Fibroblast of peridontal ligament (primary cell): ENCODE measurements around the gene SHROOM3.

Source experiments
- DNase-seq: peaks from one replicate; pipeline ENCODE4 v3.0.0-alpha.2; 2010; ENCODE audit errors: extremely low read depth

Gene SHROOM3

GRCh38 chr4:76569225-76569624 lies 134.2 kb downstream of the SHROOM3 start:
- no peak for DNase-seq

DNA sequence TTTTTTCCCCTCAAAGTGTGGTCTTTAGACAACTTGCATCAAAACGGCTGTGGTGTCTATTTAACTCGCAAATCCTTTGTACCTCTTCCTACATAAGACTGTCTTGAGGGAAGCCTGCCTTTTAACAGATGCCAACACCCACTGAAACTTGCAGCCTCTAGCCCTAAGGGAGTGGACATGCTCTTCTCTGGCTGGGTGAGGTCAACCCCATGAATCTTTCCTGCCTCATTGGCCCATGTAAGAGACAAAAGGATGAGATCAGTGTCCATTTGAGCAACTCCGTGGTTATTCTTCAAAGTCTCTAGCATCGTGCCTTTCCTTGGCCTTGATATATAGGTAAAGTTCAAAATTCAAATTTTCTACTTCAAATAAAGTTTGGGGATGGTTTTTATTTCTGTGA lies 134.7 kb downstream of the SHROOM3 start:
- DNase-seq, result no peak

DNA sequence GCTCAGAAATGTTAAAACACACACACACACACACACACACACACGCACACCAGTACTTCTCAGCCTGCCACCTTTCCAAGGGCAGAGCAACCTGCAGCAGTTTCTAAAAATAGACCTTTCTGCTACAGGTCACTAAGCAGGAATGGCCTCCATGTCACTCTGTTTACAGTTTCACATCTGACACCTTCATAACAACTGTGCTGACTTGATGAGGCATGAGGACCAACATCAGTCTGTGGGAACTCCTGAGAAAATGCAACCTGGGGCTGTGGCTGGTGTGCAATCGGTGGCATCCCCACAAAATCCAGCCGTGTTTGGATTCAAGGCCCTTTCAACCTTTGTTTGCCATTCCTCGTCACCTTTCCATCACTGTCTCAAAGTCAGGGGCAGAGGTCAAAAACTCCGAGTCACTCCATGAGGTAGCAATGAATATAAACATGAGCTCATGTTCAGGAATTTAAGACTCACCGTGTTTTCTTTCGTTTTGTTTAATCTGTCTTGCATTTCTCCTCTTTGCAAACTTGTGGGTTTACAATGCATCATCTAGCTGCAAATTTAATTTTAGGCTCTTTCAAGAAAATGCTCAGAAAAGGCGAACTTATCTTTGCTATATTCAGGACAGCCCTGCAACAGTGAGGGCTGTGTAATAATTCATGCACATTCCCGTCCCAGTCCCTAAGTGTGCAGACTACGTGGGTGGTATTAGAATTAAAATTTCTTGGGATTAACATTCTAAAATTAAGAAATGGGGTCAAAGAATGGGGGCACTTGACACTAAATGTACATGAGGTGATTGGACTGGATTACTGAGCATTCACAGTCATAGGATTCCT lies 135.3 kb downstream of the SHROOM3 start:
- peak; percentile 47 for DNase-seq

GRCh38 chr4:76571274-76571673 lies 136.2 kb downstream of the SHROOM3 start:
- no peak for DNase-seq

- DNase-seq, result no peak
These were observed 137.2 kb downstream of the SHROOM3 start for GRCh38 chr4:76572224-76572623.

- no peak for DNase-seq
These were observed 141.8 kb downstream of the SHROOM3 start for GRCh38 chr4:76576824-76577223.

DNA sequence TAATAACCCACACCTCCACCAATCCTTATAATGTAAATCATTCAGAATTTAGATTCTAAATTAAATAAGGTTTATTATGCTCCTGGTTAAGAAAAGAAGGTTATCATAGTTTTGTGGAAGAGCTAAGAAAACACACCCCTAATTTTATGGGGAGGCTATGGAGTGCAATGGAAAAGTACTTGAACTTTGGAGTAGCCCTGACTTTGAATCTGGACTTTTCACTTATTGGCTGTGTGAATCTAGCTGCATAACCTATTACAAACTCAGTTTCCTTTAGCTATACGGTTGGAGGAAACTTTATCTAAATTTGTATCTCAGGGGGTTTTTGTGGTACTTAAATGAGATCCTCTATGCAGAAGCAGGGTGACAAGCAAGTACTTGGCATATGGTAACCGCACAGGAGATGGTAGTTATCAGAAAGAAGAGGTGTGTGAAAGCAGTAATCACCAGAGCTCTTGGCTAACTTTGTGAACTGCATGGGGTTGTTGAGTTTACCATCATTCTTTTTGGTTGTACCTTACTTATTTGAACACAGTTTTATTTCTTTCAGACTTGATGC lies 143.1 kb downstream of the SHROOM3 start:
- DNase-seq, result no peak

DNA sequence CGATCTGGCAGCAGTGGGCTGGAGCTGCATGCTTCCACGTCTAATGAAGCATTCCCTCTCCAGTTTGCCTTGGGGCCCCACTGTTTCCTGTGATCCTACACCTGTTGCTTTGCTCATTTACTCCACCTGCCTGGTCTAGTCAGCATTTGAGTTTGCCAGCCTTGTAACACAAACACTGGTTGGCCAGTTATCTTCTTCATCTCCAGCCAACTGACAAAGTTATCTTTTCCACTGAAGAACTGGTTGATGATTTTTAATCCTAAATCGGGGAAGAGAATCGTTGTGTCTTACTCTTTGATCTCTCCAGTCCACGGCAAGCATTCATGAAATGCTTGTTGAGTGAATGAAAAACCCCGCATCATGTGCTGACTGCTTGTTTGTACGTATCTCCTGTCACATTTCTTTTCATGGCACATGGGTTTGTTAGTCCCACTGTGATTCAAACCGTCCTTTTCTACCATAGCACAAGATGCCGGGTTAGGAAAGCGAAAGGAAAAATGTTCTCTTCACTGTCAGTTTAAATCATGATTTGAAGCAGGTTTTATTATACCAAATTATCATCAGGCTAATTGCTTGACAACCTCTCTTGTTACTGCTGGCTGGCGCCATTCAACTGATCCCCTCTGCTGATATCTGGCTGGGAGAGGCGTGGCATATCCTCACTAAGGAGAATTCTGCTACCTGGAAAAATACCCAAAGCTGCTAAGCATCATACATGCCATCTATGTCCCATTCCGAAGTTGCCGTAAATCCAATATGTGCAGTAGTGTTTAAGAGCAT lies 144.8 kb downstream of the SHROOM3 start:
- no peak for DNase-seq

- DNase-seq, result peak; percentile 44
These were observed 146.3 kb downstream of the SHROOM3 start for GRCh38 chr4:76581077-76581962.

GRCh38 chr4:76582074-76582816 lies 147.2 kb downstream of the SHROOM3 start:
- no peak for DNase-seq

DNA sequence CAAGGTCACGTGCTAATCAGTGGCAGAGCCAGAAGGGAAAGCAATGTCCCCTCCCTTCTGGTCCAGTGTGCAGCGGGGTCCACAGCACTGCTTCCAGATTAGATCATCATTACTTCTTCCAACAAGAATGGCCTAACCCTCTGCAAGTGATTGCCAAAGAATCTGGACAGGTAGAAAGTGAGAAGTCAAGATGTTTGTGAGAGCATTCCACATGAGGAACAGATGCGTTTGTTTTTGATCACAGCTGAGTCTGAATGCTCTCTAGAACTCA lies 147.7 kb downstream of the SHROOM3 start:
- no peak for DNase-seq

GRCh38 chr4:76584241-76585152 lies 149.5 kb downstream of the SHROOM3 start:
- no peak for DNase-seq

- DNase-seq, result no peak
These were observed 150.2 kb downstream of the SHROOM3 start for GRCh38 chr4:76585272-76585671.

DNA sequence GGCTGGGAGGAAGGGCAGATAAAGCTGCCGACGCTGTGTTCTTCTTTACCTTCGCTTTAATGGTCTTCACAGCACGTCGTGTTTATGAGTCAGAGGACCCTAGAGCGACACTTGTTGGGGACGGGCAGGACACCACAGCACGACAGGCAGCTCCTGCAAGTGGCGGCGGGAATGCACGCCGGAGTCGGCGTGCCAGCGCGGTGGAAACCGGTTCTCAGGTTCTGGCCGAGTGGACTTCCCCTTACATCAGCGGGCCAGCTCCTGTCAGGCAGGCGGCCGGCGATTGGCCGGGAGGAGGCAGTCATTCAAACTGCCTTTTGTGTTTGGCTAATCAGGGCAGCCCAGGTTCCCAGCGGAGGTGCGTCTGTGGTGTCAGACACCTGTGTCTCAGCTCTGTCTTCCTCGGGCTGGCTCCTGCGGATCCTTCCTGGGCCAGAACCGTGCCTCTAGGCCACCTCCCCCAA lies 150.9 kb downstream of the SHROOM3 start:
- no peak for DNase-seq

DNA sequence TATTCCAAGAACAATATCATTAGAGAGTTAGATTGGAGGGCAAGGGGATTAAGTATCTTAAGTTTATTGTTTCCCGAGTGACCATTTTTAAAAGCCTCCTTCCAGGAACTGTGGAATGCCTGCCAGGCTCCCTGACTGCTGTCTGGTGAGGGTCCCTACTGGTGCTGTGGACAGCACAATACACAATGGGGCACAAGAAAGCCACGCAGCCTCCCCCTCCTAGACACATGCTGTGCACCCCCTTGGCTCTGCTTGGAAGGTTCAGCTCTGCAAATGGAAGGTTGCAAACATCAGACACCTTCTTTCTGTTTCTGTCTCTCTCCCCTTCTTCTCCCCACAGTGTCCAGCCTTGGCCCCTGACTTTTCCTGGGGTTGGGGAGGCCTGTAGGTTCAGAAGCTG lies 153.2 kb downstream of the SHROOM3 start:
- DNase-seq, result no peak

DNA sequence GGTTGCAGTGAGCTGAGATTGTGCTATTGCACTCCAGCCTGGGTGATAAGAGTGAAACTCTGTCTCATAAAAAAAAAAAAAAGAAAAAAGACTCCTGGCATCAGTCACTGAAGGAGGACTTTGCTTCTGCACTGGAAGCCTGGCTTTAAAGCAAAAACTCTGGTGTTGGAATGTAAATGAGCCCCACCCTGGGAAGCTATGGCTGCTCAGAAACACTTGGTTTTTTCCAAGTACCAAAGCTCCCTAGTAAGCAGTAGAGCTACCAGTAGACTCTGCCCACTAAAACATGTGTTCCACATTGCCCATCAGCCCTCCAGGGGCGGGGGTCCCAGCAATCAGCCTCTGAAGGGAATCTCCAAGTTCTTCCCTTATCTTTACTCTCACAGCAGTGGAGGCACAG lies 154.4 kb downstream of the SHROOM3 start:
- peak; percentile 87 for DNase-seq

GRCh38 chr4:76589872-76590797 lies 155.1 kb downstream of the SHROOM3 start:
- DNase-seq, result peak; percentile 91

DNA sequence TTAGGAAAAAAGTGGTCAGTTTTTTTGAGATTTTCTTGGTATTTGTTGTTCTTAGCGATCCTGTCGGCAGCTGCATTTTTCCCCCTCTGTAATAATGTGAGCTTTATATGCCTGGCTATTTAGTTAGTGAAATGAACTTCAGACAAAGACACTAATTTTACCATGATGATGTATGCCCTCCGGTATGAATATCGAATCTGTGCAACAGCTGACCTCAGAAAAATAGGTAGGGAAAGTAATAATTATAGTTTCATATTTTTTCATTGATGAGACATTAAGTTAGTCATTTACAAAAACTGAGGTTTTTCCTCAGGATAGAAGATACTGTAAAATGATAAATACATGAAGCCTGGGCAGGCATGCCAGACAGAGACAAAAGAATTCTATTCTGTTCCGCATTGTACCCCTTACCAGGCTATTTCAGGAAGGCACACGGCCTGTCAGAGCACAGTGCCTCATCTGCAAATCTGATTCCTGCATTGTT lies 155.8 kb downstream of the SHROOM3 start:
- peak; percentile 83 for DNase-seq

GRCh38 chr4:76591992-76592391 lies 157.0 kb downstream of the SHROOM3 start:
- DNase-seq, result no peak
